GM12878 (cell line): Measurements from ENCODE around the gene PROSER2. TPM values are rescaled to one million over a fixed set of nuclear protein-coding genes. Genes with fewer than 3 reads are reported as not detected.

Experiments used
- ATAC-seq: fragments of 200-7000 bp; cut with Tn5 transposase; 3 replicates; pipeline ENCODE4 v1.9.1; 2020; ENCODE audit warnings: mild to moderate bottlenecking, moderate library complexity
- BruUV-seq: library from RNA; stranded (reverse); fragments of 400-500 nt; replicated peaks from 2 replicates; lab custom pipeline; 2021; lab: Mats Ljungman, UMichigan
- CTCF ChIA-PET: fragments of 300-600 bp; sonication (Branson Sonifier 250); formaldehyde crosslinking; extraction: SDS; loops from one replicate; lab custom pipeline; 2021; ENCODE audit warnings: inconsistent platforms; lab: Yijun Ruan, JAX
- POLR2A ChIA-PET: fragments of 350-600 bp; formaldehyde crosslinking; extraction: SDS; loops from one replicate; lab custom pipeline; 2021; ENCODE audit warnings: inconsistent platforms; lab: Charles Lee
- RAD21 ChIA-PET: fragments of 300-600 bp; sonication (Branson Sonifier 250); formaldehyde crosslinking; loops from one replicate; lab custom pipeline; 2023; ENCODE audit warnings: antibody characterized with exemption; ENCODE audit not compliant: unreplicated experiment; lab: Charles Lee
- SMC1A ChIA-PET: fragments of 300-600 bp; sonication (Branson Sonifier 250); formaldehyde crosslinking; loops from one replicate; lab custom pipeline; 2023; ENCODE audit not compliant: unreplicated experiment, uncharacterized antibody; lab: Charles Lee
- DNase-seq: peaks from one replicate; pipeline ENCODE4 v3.0.0-alpha.2; 2011; ENCODE audit warnings: low read depth, low spot score
- FAIRE-seq: peaks from 3 replicates; lab custom pipeline; 2011; peaks lifted over from hg19 to GRCh38; lab: Jason Lieb, UNC
- H2AFZ ChIP-seq: 2 replicates; pipeline ENCODE4 v1.6.0; 2011; ENCODE audit warnings: low read depth, low read length, control low read depth; ENCODE audit not compliant: control insufficient read depth
- H3K27ac ChIP-seq: 2 replicates; pipeline ENCODE4 v1.5.1; 2011; ENCODE audit warnings: control low read depth; ENCODE audit not compliant: control insufficient read depth, insufficient read depth
- H3K27me3 ChIP-seq, 2 experiments: replicated peaks in 1 of 2; 2 replicates each; pipeline versions ENCODE4 v1.6.0 to v1.6.1; 2011; ENCODE audit warnings: low read length in 1 of 2; ENCODE audit not compliant: control insufficient read depth in 2 of 2, insufficient read depth in 2 of 2
- H3K36me3 ChIP-seq, 2 experiments: 2 replicates each; pipeline ENCODE4 v1.5.1; 2011; ENCODE audit warnings: low read length in 1 of 2; ENCODE audit not compliant: control insufficient read depth in 2 of 2, insufficient read depth in 2 of 2
- H3K4me1 ChIP-seq: 2 replicates; pipeline ENCODE4 v1.6.1; 2011; ENCODE audit warnings: mild to moderate bottlenecking, low read length, moderate library complexity, mixed read lengths; ENCODE audit not compliant: control insufficient read depth, insufficient read depth
- H3K4me2 ChIP-seq: 2 replicates; pipeline ENCODE4 v1.6.0; 2011; ENCODE audit warnings: control low read depth; ENCODE audit not compliant: control insufficient read depth, insufficient read depth
- H3K4me3 ChIP-seq: fragments of 200-600 bp; sonication (generic); 2 replicates; pipeline ENCODE4 v1.5.1; 2016
- H3K79me2 ChIP-seq: 2 replicates; pipeline ENCODE4 v1.6.0; 2011; ENCODE audit warnings: low read length; ENCODE audit not compliant: control insufficient read depth, insufficient read depth
- H3K9ac ChIP-seq: 2 replicates; pipeline ENCODE4 v1.8.0; 2011; ENCODE audit warnings: low read length, control low read depth, mixed read lengths; ENCODE audit not compliant: control insufficient read depth, insufficient read depth
- H3K9me3 ChIP-seq: replicated peaks from 3 replicates; pipeline ENCODE4 v1.5.1; 2011; ENCODE audit warnings: mild to moderate bottlenecking, low read length; ENCODE audit not compliant: control insufficient read depth, insufficient read depth
- H4K20me1 ChIP-seq: 2 replicates; pipeline ENCODE4 v1.6.0; 2011; ENCODE audit not compliant: control insufficient read depth, insufficient read depth
- BMI1 ChIP-seq: fragments of 450-650 bp; IDR thresholded peaks from 2 replicates; pipeline ENCODE4 v1.6.1; 2016; ENCODE audit warnings: mild to moderate bottlenecking, moderate library complexity, borderline replicate concordance
- CBFB ChIP-seq: IDR thresholded peaks from 2 replicates; pipeline ENCODE4 v1.6.1; 2016; ENCODE audit warnings: antibody characterized with exemption, low read depth
- ELK1 ChIP-seq: IDR thresholded peaks from 2 replicates; pipeline ENCODE4 v1.6.1; 2012; ENCODE audit warnings: low read depth, low read length, improper control_type of control experiment
- FOXK2 ChIP-seq: fragments of 450-650 bp; IDR thresholded peaks from 2 replicates; pipeline ENCODE4 v1.6.1; 2017; ENCODE audit warnings: mild to moderate bottlenecking, moderate library complexity
- HDAC6 ChIP-seq: fragments of 200-600 bp; sonication (generic); IDR thresholded peaks from one replicate; pipeline ENCODE4 v1.8.0; 2017; ENCODE audit warnings: antibody characterized with exemption; ENCODE audit not compliant: unreplicated experiment
- IKZF1 ChIP-seq: fragments of 450-650 bp; conservative IDR thresholded peaks from 2 replicates; pipeline ENCODE4 v1.6.1; 2017; ENCODE audit warnings: antibody characterized with exemption, mild to moderate bottlenecking
- IKZF2 ChIP-seq, 2 experiments: fragments of 450-650 bp; IDR thresholded peaks; 2 replicates each; pipeline ENCODE4 v1.6.1; 2017; ENCODE audit warnings: mild to moderate bottlenecking in 2 of 2, moderate library complexity in 2 of 2
- KLF5 ChIP-seq: fragments of 450-650 bp; IDR thresholded peaks from 2 replicates; pipeline ENCODE4 v1.6.1; 2014; ENCODE audit warnings: mild to moderate bottlenecking; ENCODE audit not compliant: partially characterized antibody
- MEF2B ChIP-seq: fragments of 450-650 bp; IDR thresholded peaks from 2 replicates; pipeline ENCODE4 v1.6.1; 2018; ENCODE audit warnings: mild to moderate bottlenecking, moderate library complexity; ENCODE audit not compliant: partially characterized antibody, poor library complexity, severe bottlenecking
- MTA3 ChIP-seq: IDR thresholded peaks from 2 replicates; pipeline ENCODE4 v1.6.1; 2012; ENCODE audit warnings: low read length, inconsistent platforms, borderline replicate concordance
- NBN ChIP-seq: fragments of 450-650 bp; IDR thresholded peaks from 2 replicates; pipeline ENCODE4 v1.6.1; 2016
- NRF1 ChIP-seq: conservative IDR thresholded peaks from 2 replicates; pipeline ENCODE4 v1.6.1; 2011; ENCODE audit warnings: mild to moderate bottlenecking, low read depth, low read length, improper control_type of control experiment
- POLR2AphosphoS5 ChIP-seq: IDR thresholded peaks from 2 replicates; pipeline ENCODE4 v1.6.1; 2011; ENCODE audit warnings: mild to moderate bottlenecking, low read length, inconsistent platforms
- RUNX3 ChIP-seq: IDR thresholded peaks from 2 replicates; pipeline ENCODE4 v1.6.1; 2012; ENCODE audit warnings: low read length, inconsistent platforms
- SRF ChIP-seq, 2 experiments: IDR thresholded peaks; 2 replicates each; pipeline ENCODE4 v1.6.1; 2011; ENCODE audit warnings: low read depth in 2 of 2, low read length in 2 of 2, mild to moderate bottlenecking in 1 of 2, moderate library complexity in 1 of 2
- TCF7 ChIP-seq: IDR thresholded peaks from 2 replicates; pipeline ENCODE4 v1.6.1; 2014; ENCODE audit warnings: antibody characterized with exemption, borderline replicate concordance
- YBX1 ChIP-seq: fragments of 450-650 bp; IDR thresholded peaks from 2 replicates; pipeline ENCODE4 v1.6.1; 2016; ENCODE audit warnings: antibody characterized with exemption
- ZNF207 ChIP-seq: fragments of 450-650 bp; IDR thresholded peaks from 2 replicates; pipeline ENCODE4 v1.6.1; 2014; ENCODE audit warnings: antibody characterized with exemption, mild to moderate bottlenecking, borderline replicate concordance
- ZNF687 ChIP-seq: fragments of 450-650 bp; IDR thresholded peaks from 2 replicates; pipeline ENCODE4 v1.6.1; 2017; ENCODE audit warnings: mild to moderate bottlenecking, moderate library complexity
- WGBS: methylation state at CpG from one replicate; pipeline ENCODE4 v1.1.6; 2016; ENCODE audit warnings: low lambda C conversion rate; ENCODE audit not compliant: insufficient replicate concordance, insufficient coverage; ENCODE audit errors: missing lambda C conversion rate; 5-methylcytosine and 5-hydroxymethylcytosine counted together
- in situ Hi-C: fragments of 300-500 bp; cut with MboI; formaldehyde crosslinking; loops from 9 replicates; pipeline ENCODE4 v1.14.3; 2018; ENCODE audit warnings: mixed read lengths
- intact Hi-C: fragments of 100-400 bp; cut with micrococcal nuclease; formaldehyde crosslinking; loops from one replicate; pipeline ENCODE4 v1.14.2; 2022; ENCODE audit not compliant: unreplicated experiment
- polyA plus RNA-seq, 11 experiments: library from polyadenylated mRNA; depleted of rRNA in 4 of 11; unstranded in 6 of 11; stranded (reverse) in 5 of 11; fragments of >200 nt; fragmentation: Nextera tagmentation in 4 of 11; fragmentation: Illumina TruSeq in 1 of 11; extraction: Ambion mirVana in 4 of 11; extraction: Trizol in 1 of 11; gene quantifications; 1 replicate in 1 of 11; 2 replicates in 10 of 11; pipeline versions ENCODE4 v1.2.1 to v1.2.3, GENCODE V29; 2011 to 2016; ENCODE audit warnings: inconsistent platforms in 2 of 11, missing spikeins in 2 of 11, low read depth in 1 of 11
- total RNA-seq, 4 experiments: library from RNA; depleted of rRNA in 3 of 4; stranded (reverse); fragments of >200 nt in 3 of 4; fragmentation: Illumina TruSeq in 1 of 4; extraction: Trizol in 1 of 4; gene quantifications; 2 replicates each; pipeline versions ENCODE4 v1.2.1 to v1.2.3, GENCODE V29; 2013 to 2021
- TF ChIP-seq, protein P1 (sequence below): IDR thresholded peaks from 2 replicates; pipeline ENCODE4 v1.6.1; 2012; ENCODE audit warnings: low read depth, low read length, improper control_type of control experiment

Gene PROSER2
- total and polyA plus RNA-seq, 10 of the 15 experiments (the other 5 are each of a cell fraction or from before 2014, with no cell fraction given): 0.04 to 0.25 (median 0.07) TPM; not detected in 6

GRCh38 chr10:11902646-11903045 lies 79.5 kb downstream of the PROSER2 start (continued):
- TF ChIP-seq KLF5 (no peak), NBN (no peak), POLR2AphosphoS5 (no peak), FOXK2 (no peak)

DNA sequence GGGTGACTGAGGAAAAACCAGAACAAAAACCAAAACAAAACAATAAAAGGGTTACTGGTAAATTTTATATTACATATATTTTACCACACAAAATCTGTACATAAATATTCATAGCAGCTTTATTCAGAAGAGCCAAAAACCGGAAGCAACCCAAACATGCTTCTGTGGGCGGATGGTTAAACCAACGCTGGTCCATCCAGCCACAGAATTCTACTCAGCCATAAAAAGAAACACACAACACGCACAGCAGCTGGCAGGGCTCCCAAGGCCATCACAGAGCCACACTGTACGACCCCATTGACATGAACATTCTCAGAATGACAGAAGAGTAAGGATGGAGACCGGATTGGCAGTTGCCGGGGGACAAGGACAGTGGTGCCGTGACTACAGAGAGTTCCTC lies 83.6 kb downstream of the PROSER2 start:
- 27% methylated on average over 8 of the region's 8 CpGs for WGBS
- peaks cover 3% of the 10 kb centered on the region; the same call in 1 of the 2 replicates for H3K4me1 ChIP-seq
- FAIRE-seq: no peak
- no TSS peak for BruUV-seq
- POLR2A ChIA-PET: no interaction called here
- H2AFZ ChIP-seq: peak overlapping the region; percentile 18
- H3K4me3 ChIP-seq: no peak overlapping the region
- H3K79me2 ChIP-seq: no peaks in the 10 kb centered on the region
- SMC1A ChIA-PET: interaction anchor here (0.8 to 1.7 kb wide), 2 partner anchors 21 to 233 kb away, joined by 4 read pairs; no protein-coding TSS in a partner anchor
- RAD21 ChIA-PET: no interaction called here
- no peaks in the 10 kb centered on the region for H3K27me3 ChIP-seq
- in situ Hi-C loops (no loop called here), intact Hi-C loops (no loop called here)
- H3K9me3 ChIP-seq: no peaks in the 10 kb centered on the region
- H4K20me1 ChIP-seq: no peaks in the 10 kb centered on the region
- no peaks in the 10 kb centered on the region for H3K36me3 ChIP-seq
- no peak for DNase-seq
- no peak overlapping the region for H3K4me2 ChIP-seq
- H3K27ac ChIP-seq: no peak overlapping the region
- CTCF ChIA-PET: no interaction called here
- peak; percentile 71 for ATAC-seq
- H3K9ac ChIP-seq: no peak overlapping the region
- no peak for TF ChIP-seq YBX1
- no peak for TF ChIP-seq TCF7
- no peak for TF ChIP-seq NRF1
- TF ChIP-seq HDAC6: no peak
- TF ChIP-seq ELK1: peak; percentile 51; the same call in 1 of the 2 replicates
- TF ChIP-seq IKZF2 (IDR thresholded peaks at IDR 0.05): no peak
- TF ChIP-seq ZNF687: no peak
- no peak for TF ChIP-seq IKZF1
- no peak for TF ChIP-seq BMI1
- TF ChIP-seq SRF (IDR thresholded peaks at IDR 0.05; ENCODE audit: low read depth in 2 of 2, low read length in 2 of 2): peak; percentile 44 to 77; a peak in 3 of 4 replicates
- TF ChIP-seq, protein P1, sequence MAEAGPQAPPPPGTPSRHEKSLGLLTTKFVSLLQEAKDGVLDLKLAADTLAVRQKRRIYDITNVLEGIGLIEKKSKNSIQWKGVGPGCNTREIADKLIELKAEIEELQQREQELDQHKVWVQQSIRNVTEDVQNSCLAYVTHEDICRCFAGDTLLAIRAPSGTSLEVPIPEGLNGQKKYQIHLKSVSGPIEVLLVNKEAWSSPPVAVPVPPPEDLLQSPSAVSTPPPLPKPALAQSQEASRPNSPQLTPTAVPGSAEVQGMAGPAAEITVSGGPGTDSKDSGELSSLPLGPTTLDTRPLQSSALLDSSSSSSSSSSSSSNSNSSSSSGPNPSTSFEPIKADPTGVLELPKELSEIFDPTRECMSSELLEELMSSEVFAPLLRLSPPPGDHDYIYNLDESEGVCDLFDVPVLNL: no peak
- TF ChIP-seq ZNF207: no peak
- no peak for TF ChIP-seq CBFB
- no peak for TF ChIP-seq MEF2B
- no peak for TF ChIP-seq MTA3
- TF ChIP-seq RUNX3: no peak
